PC-9 (cell line): ENCODE data around the gene FCN2.

Experiments used
- CTCF ChIP-seq: fragments of 200-600 bp; sonication (generic); conservative IDR thresholded peaks from 2 replicates; pipeline ENCODE4 v1.6.1; 2017; ENCODE audit warnings: mixed run types, antibody characterized with exemption, mild to moderate bottlenecking, moderate library complexity
- EZH2 ChIP-seq: fragments of 200-600 bp; sonication (generic); IDR thresholded peaks from 2 replicates; pipeline ENCODE4 v1.8.0; 2017; ENCODE audit warnings: antibody characterized with exemption, low read depth

DNA sequence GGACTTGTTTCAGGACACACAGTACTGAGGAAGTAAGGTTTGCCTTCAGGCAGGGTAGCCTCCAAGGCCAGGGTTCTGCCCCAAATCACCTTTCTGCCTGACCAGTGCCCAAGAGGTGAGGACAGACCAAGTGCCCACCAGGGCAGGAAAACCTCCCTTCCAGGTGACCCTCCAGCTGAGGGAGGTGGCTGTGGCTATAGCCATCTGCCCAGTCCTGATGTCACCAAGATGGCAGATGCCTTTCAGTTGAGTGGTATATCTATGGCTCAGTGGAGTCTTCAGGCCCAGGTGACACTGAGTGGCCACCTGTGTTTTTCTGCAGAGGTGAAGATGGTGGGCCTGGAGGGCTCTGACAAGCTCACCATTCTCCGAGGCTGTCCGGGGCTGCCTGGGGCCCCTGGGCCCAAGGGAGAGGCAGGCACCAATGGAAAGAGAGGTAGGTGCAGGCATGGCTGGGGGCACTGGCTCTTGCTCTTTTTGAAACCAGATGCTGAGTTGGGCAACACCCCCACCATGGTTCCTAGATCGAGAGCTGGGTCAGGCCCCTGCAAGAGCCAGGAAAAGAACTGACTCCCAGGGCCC lies 1.7 kb downstream of the FCN2 start:
- TF ChIP-seq CTCF, result no peak
- TF ChIP-seq EZH2, result no peak
